BE2C (cell line): ENCODE results near the gene CD48.

Experiments used
- DNase-seq: peaks from one replicate; pipeline ENCODE4 v3.0.0-alpha.2; 2020
- H3K27me3 ChIP-seq: fragments of 250-450 bp; sonication (Bioruptor Pico); 2 replicates; pipeline ENCODE4 v1.5.1; 2020; ENCODE audit warnings: mild to moderate bottlenecking
- H3K36me3 ChIP-seq: fragments of 250-450 bp; sonication (Bioruptor Pico); 2 replicates; pipeline ENCODE4 v1.5.1; 2020; ENCODE audit warnings: mild to moderate bottlenecking
- H3K4me1 ChIP-seq: fragments of 250-450 bp; sonication (Bioruptor Pico); 2 replicates; pipeline ENCODE4 v1.5.1; 2020
- H3K4me3 ChIP-seq: 2 replicates; pipeline ENCODE4 v1.5.1; 2011; ENCODE audit warnings: low read depth, low read length
- H3K9me3 ChIP-seq: fragments of 250-450 bp; sonication (Bioruptor Pico); 2 replicates; pipeline ENCODE4 v1.5.1; 2020
- TF ChIP-seq, protein P1 (sequence below): IDR thresholded peaks from 2 replicates; pipeline ENCODE4 v1.5.1; 2012; ENCODE audit warnings: mild to moderate bottlenecking, low read depth, low read length

CD48 gene

DNA sequence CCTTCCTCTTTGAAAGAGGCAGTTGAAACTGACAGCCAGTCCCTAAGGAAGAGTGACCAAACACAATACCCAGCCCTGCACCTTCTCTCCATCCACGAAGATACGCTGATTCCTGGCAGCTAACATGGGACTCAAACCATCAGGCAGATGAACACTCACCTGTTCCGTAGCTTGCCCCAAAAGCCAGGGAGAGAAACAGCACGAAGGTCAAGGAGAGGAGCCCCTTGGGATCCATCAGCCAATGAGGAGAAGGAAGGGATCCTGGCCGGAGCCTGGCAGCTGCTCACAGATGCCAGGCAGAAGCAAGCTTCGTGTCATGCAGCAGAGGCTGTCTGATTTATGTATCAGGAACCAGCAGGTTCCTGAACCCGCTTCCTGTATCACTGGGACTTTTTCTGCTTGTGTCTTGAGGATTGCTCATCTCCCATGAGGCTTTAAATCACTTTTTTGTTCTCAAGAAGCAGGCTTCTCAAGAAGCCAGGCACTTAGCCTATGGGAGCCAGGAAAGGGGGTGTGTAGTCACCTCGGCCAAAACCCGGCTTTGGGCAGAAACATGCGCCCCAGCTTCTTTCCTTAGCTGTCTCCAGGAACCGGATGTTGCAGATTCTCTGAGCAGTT, 64.8 kb downstream of the CD48 start, which contains the start of gene SLAMF1:
SLAMF1 (minus strand) TSS at position 334 of the 618 bp plus-strand sequence; CDS start at position 235, 99 bp downstream.
- no peaks in the 10 kb centered on the region for H3K9me3 ChIP-seq
- TF ChIP-seq, protein P1, sequence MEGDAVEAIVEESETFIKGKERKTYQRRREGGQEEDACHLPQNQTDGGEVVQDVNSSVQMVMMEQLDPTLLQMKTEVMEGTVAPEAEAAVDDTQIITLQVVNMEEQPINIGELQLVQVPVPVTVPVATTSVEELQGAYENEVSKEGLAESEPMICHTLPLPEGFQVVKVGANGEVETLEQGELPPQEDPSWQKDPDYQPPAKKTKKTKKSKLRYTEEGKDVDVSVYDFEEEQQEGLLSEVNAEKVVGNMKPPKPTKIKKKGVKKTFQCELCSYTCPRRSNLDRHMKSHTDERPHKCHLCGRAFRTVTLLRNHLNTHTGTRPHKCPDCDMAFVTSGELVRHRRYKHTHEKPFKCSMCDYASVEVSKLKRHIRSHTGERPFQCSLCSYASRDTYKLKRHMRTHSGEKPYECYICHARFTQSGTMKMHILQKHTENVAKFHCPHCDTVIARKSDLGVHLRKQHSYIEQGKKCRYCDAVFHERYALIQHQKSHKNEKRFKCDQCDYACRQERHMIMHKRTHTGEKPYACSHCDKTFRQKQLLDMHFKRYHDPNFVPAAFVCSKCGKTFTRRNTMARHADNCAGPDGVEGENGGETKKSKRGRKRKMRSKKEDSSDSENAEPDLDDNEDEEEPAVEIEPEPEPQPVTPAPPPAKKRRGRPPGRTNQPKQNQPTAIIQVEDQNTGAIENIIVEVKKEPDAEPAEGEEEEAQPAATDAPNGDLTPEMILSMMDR: no peak
- DNase-seq: no peak

DNA sequence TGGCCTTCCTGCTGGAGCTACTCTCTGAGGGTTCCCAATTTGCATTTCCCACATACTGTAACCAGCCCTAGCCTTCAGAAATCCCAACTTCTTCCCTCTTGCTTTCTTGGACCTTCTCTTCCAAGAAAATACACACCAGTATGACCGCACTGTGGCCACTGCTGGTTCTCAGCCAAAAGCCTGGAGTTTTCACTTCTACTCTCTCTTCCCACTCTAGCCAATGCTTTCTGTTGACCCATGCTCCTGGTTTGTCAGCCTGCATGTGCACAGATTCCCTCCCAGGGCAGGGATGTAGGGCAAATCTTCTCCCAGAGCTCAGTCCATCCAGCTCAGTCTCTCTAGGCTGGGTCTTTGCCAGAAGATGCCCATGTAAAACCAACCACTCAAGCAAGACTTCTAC, 65.4 kb downstream of the CD48 start:
- H3K9me3 ChIP-seq: no peaks in the 10 kb centered on the region
- no peaks in the 10 kb centered on the region for H3K4me1 ChIP-seq
- no peak for DNase-seq
- H3K36me3 ChIP-seq: no peaks in the 10 kb centered on the region
- H3K4me3 ChIP-seq: no peak overlapping the region
- no peaks in the 10 kb centered on the region; the same call in 1 of the 2 replicates for H3K27me3 ChIP-seq
- TF ChIP-seq, protein P1: no peak

More for the DNA sequence above, 64.8 kb downstream of the CD48 start, which contains the start of gene SLAMF1:
- no peaks in the 10 kb centered on the region; the same call in 1 of the 2 replicates for H3K27me3 ChIP-seq
- no peaks in the 10 kb centered on the region for H3K4me1 ChIP-seq
- no peak within 1 kb of the TSS for H3K4me3 ChIP-seq
- no peaks in the 10 kb centered on the region for H3K36me3 ChIP-seq

DNA sequence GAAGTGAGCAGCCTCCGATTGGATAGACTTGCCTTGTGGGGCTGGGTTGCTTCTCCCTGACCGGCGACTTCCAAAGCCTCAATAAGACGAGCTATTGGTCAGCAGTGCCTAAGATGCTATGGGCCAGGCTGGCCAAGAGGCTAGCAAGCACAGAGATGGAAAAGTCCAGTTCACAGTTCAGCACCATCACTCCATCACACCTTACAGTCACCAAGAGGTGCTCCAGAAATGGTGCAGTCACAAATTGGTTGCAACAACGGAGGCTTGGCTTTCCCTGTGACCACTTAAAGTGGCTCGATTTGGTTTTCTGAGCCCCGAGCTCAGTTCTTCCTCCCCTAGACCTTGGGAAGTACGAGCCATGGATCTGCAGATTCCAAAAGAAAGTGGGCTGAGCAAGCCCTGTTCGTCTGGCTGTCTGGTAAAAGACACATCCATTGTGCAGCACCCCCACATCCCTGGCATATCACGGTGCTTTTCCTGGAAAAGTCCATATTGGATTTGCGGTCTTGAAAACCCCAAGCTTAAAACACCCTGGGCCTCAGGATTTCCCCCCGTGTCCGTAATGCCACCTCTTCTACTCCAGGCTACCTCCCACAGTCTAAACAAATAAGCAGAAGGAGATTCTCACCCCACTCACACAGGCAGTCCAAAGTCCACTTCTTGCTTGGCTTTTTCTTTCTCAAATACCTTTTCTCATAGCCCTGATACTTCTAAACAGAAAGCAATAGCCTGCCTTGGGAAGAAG, 66.1 kb downstream of the CD48 start:
- H3K4me3 ChIP-seq: no peak overlapping the region
- TF ChIP-seq, protein P1: no peak
- no peaks in the 10 kb centered on the region for H3K36me3 ChIP-seq
- no peaks in the 10 kb centered on the region; the same call in 1 of the 2 replicates for H3K27me3 ChIP-seq
- no peaks in the 10 kb centered on the region for H3K9me3 ChIP-seq
- H3K4me1 ChIP-seq: no peaks in the 10 kb centered on the region
- DNase-seq: no peak

DNA sequence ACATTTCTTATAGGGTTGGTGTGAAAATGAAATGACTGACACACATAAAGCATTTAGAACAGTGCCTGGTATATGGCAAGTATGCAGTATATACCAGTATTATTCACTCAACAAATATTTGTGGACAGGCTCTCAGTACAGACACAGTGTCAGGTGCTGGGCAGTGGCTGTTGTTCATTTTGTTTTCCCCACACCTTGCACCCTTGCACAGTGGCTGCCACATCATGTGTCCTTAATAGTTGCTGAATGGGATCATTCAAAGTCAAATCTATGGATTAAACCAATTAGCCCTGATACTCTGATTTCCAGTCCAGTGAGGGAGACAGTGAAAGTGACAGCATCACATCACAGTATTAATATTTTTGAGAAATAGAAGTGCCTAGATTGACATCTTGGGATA, 67.2 kb downstream of the CD48 start:
- Histone ChIP-seq H3K36me3 (no peaks in the 10 kb centered on the region), H3K4me1 (no peaks in the 10 kb centered on the region), H3K27me3 (no peaks in the 10 kb centered on the region; the same call in 1 of the 2 replicates), H3K4me3 (no peak overlapping the region), H3K9me3 (no peaks in the 10 kb centered on the region)
- no peak for DNase-seq
- TF ChIP-seq, protein P1: no peak

DNA sequence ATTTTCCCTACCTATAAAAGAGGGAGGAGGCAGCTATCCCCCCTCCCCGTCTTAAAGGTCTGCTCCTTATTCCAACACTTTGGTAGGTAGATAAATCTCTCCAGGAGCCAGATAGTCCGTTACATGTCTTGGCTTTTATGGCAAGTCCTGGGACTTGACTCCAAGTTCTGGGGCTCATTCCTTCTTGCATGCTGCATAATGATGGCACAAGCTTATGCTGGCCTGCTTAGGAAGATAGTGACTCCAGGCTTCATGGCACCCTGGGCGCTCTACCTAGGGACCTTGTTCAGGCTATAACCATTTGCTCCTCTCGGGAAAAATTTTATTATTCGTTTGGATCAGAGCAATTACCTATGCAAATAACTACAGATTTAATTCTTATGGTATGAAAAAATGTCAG, 68.5 kb downstream of the CD48 start:
- Histone ChIP-seq H3K9me3 (no peaks in the 10 kb centered on the region), H3K27me3 (no peaks in the 10 kb centered on the region; the same call in 1 of the 2 replicates), H3K36me3 (no peaks in the 10 kb centered on the region), H3K4me1 (no peaks in the 10 kb centered on the region), H3K4me3 (no peak overlapping the region)
- DNase-seq: no peak
- TF ChIP-seq, protein P1: no peak

DNA sequence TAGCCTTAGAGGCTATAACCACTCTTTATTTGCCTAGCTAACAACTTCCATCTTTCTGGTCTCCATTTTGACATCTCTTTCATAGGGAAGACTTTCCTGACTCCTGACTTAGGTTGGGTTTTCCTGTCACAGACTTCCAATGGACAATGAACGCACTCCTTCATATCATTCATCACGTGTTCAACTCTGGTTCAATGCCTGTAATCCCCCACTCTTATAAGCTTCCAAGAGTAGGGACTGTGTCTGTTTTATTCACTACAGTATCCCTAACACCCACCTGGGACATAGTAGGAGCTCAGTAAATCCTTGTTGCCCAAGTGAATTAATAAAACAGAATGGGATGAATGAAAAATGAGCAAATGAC, 69.4 kb downstream of the CD48 start:
- Histone ChIP-seq H3K4me3 (no peak overlapping the region), H3K27me3 (no peaks in the 10 kb centered on the region; the same call in 1 of the 2 replicates), H3K36me3 (no peaks in the 10 kb centered on the region), H3K4me1 (no peaks in the 10 kb centered on the region), H3K9me3 (no peaks in the 10 kb centered on the region)
- TF ChIP-seq, protein P1: no peak
- no peak for DNase-seq
